MM.1S (cell line): Measurements from ENCODE around the gene EPG5.

Experiments used
- DNase-seq: peaks from one replicate; pipeline ENCODE4 v3.0.0-alpha.2; 2015
- H2AFZ ChIP-seq: fragments of 300-600 bp; sonication (generic); 2 replicates; pipeline ENCODE4 v1.6.0; 2016; ENCODE audit warnings: antibody characterized with exemption, low read length
- H3F3A ChIP-seq: fragments of 300-600 bp; sonication (generic); 2 replicates; pipeline ENCODE4 v1.6.1; 2016; ENCODE audit warnings: mild to moderate bottlenecking, antibody characterized with exemption, low read length, moderate library complexity, mixed read lengths; ENCODE audit not compliant: insufficient read depth
- H3K27ac ChIP-seq: fragments of 300-600 bp; sonication (generic); 2 replicates; pipeline ENCODE4 v1.5.1; 2016; ENCODE audit warnings: mild to moderate bottlenecking, low read length
- H3K27me3 ChIP-seq: fragments of 300-600 bp; sonication (generic); replicated peaks from 2 replicates; pipeline ENCODE4 v1.6.0; 2016; ENCODE audit warnings: low read length; ENCODE audit not compliant: insufficient read depth
- H3K36me3 ChIP-seq: fragments of 300-600 bp; sonication (generic); replicated peaks from 2 replicates; pipeline ENCODE4 v1.6.1; 2016; ENCODE audit warnings: mild to moderate bottlenecking, low read length, mixed read lengths; ENCODE audit not compliant: insufficient read depth
- H3K4me1 ChIP-seq: fragments of 300-600 bp; sonication (generic); 2 replicates; pipeline ENCODE4 v1.6.1; 2016; ENCODE audit warnings: low read length, mixed read lengths
- H3K4me2 ChIP-seq: fragments of 300-600 bp; sonication (generic); 2 replicates; pipeline ENCODE4 v1.6.0; 2016; ENCODE audit warnings: low read depth, low read length
- H3K4me3 ChIP-seq: fragments of 300-600 bp; sonication (generic); 2 replicates; pipeline ENCODE4 v1.5.1; 2016; ENCODE audit warnings: low read length, mixed read lengths
- H3K79me2 ChIP-seq: fragments of 300-600 bp; sonication (generic); 2 replicates; pipeline ENCODE4 v1.6.1; 2016; ENCODE audit warnings: mixed run types, low read length, mixed read lengths
- H3K9ac ChIP-seq: fragments of 300-600 bp; sonication (generic); 2 replicates; pipeline ENCODE4 v1.6.1; 2016; ENCODE audit warnings: low read length, mixed read lengths
- H3K9me2 ChIP-seq: fragments of 300-600 bp; sonication (generic); replicated peaks from 2 replicates; pipeline ENCODE4 v1.6.1; 2016; ENCODE audit warnings: mild to moderate bottlenecking, low read length, mixed read lengths; ENCODE audit not compliant: insufficient read depth
- H3K9me3 ChIP-seq: fragments of 300-600 bp; sonication (generic); replicated peaks from 2 replicates; pipeline ENCODE4 v1.6.1; 2016; ENCODE audit warnings: mild to moderate bottlenecking, low read length, mixed read lengths; ENCODE audit not compliant: insufficient read depth
- H4K20me1 ChIP-seq: fragments of 300-600 bp; sonication (generic); 2 replicates; pipeline ENCODE4 v1.6.1; 2016; ENCODE audit warnings: mild to moderate bottlenecking, low read length, moderate library complexity, mixed read lengths; ENCODE audit not compliant: insufficient read depth
- EZH2 ChIP-seq: fragments of 300-600 bp; sonication (generic); optimal IDR thresholded peaks from 2 replicates; pipeline ENCODE3; 2017; ENCODE audit warnings: low read depth, mild to moderate bottlenecking, antibody characterized with exemption, low read length, mixed read lengths
- EZH2phosphoT487 ChIP-seq: fragments of 300-600 bp; sonication (generic); IDR thresholded peaks from 2 replicates; pipeline ENCODE4 v1.6.1; 2018; ENCODE audit warnings: antibody characterized with exemption, low read length
- TF ChIP-seq, protein P1 (sequence below): fragments of 300-600 bp; sonication (generic); IDR thresholded peaks from 2 replicates; pipeline ENCODE4 v1.5.1; 2016; ENCODE audit warnings: antibody characterized with exemption, low read length, mixed read lengths

The EPG5 gene

DNA sequence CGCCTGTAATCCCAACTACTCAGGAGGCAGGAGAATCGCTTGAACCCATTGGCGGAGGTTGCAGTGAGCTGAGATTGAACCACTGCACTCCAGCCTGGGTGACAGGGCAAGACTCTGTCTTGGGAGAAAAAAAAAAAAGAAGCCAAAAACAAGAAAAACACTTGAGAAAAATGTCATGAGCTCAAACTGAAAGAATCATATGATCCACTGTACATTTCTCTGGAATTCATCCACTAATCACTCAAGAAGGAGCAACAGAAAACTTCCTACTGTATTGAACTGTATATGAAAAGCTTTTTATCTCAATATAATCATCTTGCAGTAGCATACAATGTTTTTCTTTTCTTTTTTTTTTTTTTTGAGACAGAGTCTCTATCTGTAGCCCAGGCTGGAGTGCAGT is 40.4 kb downstream of the EPG5 start:
- H3F3A ChIP-seq = no peaks in the 10 kb centered on the region
- H3K27me3 ChIP-seq = no peaks in the 10 kb centered on the region
- H3K36me3 ChIP-seq = peaks cover 9% of the 10 kb centered on the region
- TF ChIP-seq EZH2 (no peak), EZH2phosphoT487 (no peak)
- TF ChIP-seq, protein P1, sequence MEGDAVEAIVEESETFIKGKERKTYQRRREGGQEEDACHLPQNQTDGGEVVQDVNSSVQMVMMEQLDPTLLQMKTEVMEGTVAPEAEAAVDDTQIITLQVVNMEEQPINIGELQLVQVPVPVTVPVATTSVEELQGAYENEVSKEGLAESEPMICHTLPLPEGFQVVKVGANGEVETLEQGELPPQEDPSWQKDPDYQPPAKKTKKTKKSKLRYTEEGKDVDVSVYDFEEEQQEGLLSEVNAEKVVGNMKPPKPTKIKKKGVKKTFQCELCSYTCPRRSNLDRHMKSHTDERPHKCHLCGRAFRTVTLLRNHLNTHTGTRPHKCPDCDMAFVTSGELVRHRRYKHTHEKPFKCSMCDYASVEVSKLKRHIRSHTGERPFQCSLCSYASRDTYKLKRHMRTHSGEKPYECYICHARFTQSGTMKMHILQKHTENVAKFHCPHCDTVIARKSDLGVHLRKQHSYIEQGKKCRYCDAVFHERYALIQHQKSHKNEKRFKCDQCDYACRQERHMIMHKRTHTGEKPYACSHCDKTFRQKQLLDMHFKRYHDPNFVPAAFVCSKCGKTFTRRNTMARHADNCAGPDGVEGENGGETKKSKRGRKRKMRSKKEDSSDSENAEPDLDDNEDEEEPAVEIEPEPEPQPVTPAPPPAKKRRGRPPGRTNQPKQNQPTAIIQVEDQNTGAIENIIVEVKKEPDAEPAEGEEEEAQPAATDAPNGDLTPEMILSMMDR = no peak
- H3K9me2 ChIP-seq = no peaks in the 10 kb centered on the region
- H3K4me3 ChIP-seq = no peak overlapping the region
- DNase-seq = no peak
- no peak overlapping the region for H2AFZ ChIP-seq
- H3K79me2 ChIP-seq = no peaks in the 10 kb centered on the region
- H3K4me2 ChIP-seq = no peak overlapping the region
- no peaks in the 10 kb centered on the region for H3K4me1 ChIP-seq
- H4K20me1 ChIP-seq = no peaks in the 10 kb centered on the region
- H3K9ac ChIP-seq = no peak overlapping the region
- no peaks in the 10 kb centered on the region for H3K9me3 ChIP-seq
- H3K27ac ChIP-seq = no peak overlapping the region

DNA sequence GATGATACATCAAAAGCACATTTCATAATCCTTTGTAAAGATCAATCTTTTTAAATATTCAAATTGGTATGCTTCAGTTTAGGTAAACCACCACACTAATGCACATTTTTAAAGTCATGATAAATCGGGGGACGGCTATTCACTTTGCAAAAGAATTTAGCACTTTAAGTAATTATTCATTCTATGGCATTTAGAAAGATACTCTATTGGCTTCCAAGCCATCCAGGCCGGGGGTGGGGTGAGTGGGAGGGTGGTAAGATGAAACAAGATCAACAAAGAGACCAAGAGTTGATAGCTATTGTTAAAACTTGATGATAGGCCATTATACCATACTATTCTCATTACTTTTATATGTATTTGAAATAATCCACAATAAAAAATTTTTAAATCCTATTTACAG is 41.0 kb downstream of the EPG5 start:
- H3K27me3 ChIP-seq = no peaks in the 10 kb centered on the region
- no peaks in the 10 kb centered on the region for H3K79me2 ChIP-seq
- no peaks in the 10 kb centered on the region for H3F3A ChIP-seq
- H2AFZ ChIP-seq = no peak overlapping the region
- H3K9ac ChIP-seq = no peak overlapping the region
- DNase-seq = no peak
- H3K4me3 ChIP-seq = no peak overlapping the region
- no peak for TF ChIP-seq EZH2
- no peak for TF ChIP-seq EZH2phosphoT487
- TF ChIP-seq, protein P1 = no peak
- peaks cover 9% of the 10 kb centered on the region for H3K36me3 ChIP-seq
- no peaks in the 10 kb centered on the region for H4K20me1 ChIP-seq
- no peaks in the 10 kb centered on the region for H3K9me3 ChIP-seq
- no peak overlapping the region for H3K4me2 ChIP-seq
- H3K9me2 ChIP-seq = no peaks in the 10 kb centered on the region
- no peak overlapping the region for H3K27ac ChIP-seq
- no peaks in the 10 kb centered on the region for H3K4me1 ChIP-seq

DNA sequence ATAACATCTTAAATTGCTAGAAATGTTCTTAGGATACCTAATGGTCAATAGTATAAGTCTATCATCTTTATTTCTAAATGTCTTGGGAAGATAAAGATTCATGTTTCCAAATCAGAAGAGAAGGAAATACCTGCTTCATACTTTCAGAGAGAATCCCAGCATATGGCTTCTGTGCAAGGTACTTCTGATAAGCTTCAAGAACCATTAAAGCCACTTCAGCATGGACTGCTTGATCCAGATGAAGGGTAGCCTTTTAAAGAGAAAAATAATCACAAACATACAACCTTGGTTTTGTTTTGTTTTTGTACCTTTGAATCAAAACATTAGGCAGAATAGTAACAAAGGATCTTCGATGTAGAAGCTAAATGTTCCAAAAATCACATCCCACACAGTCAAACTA is 44.0 kb downstream of the EPG5 start:
- Histone ChIP-seq H3K27me3 (no peaks in the 10 kb centered on the region), H3K27ac (no peak overlapping the region), H3F3A (no peaks in the 10 kb centered on the region), H3K9me3 (no peaks in the 10 kb centered on the region), H3K9ac (no peak overlapping the region), H3K9me2 (no peaks in the 10 kb centered on the region), H3K79me2 (no peaks in the 10 kb centered on the region), H3K4me3 (no peak overlapping the region), H3K4me1 (no peaks in the 10 kb centered on the region), H4K20me1 (no peaks in the 10 kb centered on the region), H3K36me3 (peaks cover 9% of the 10 kb centered on the region), H3K4me2 (no peak overlapping the region), H2AFZ (no peak overlapping the region)
- TF ChIP-seq EZH2 (no peak), EZH2phosphoT487 (no peak)
- TF ChIP-seq, protein P1 = no peak
- DNase-seq = no peak

DNA sequence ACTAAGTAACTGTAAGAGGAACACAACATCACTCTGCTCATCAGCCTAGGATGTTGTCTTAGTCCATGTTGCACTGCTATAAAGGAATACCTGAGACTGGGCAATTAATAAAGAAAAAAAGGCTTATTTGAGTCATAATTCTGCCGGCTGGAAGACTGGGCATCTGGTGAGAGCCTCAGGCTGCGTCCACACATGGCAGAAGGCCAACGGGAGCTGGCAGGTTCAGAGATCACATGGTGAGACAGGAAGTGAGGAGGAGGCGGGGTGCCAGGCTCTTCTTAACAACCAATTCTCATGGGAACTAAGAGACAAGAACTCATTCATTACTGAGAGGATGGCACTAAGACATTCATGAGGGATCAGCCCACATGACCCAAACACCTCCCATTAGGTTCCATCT is 46.8 kb downstream of the EPG5 start:
- H4K20me1 ChIP-seq = no peaks in the 10 kb centered on the region
- no peak for DNase-seq
- H3K27ac ChIP-seq = no peak overlapping the region
- no peaks in the 10 kb centered on the region for H3K79me2 ChIP-seq
- H2AFZ ChIP-seq = no peak overlapping the region
- H3K36me3 ChIP-seq = peaks cover 9% of the 10 kb centered on the region
- H3K9ac ChIP-seq = no peak overlapping the region
- H3K27me3 ChIP-seq = no peaks in the 10 kb centered on the region
- H3K9me3 ChIP-seq = no peaks in the 10 kb centered on the region
- no peak overlapping the region for H3K4me2 ChIP-seq
- no peak for TF ChIP-seq EZH2phosphoT487
- TF ChIP-seq EZH2 = no peak
- TF ChIP-seq, protein P1 = no peak
- no peaks in the 10 kb centered on the region for H3K4me1 ChIP-seq
- H3K9me2 ChIP-seq = no peaks in the 10 kb centered on the region
- H3K4me3 ChIP-seq = no peak overlapping the region
- no peaks in the 10 kb centered on the region for H3F3A ChIP-seq
